Heart right ventricle (tissue), 16 donors: ENCODE results near the gene OMP. TPM values are rescaled to one million over a fixed set of nuclear protein-coding genes. Genes with fewer than 3 reads are reported as not detected.
"Not testable (repeated sequence)": the region's sequence is repeated elsewhere in the genome, so short reads cannot be mapped to it uniquely, and the experiment has no call there.

Experiments used
- ATAC-seq, 8 donors: fragments of 200-7000 bp; cut with Tn5 transposase; one replicate each; pipeline ENCODE4 v1.9.1; 2020; ENCODE audit warnings: mild to moderate bottlenecking in 8 of 8, moderate library complexity in 8 of 8, moderate number of reproducible peaks in 1 of 8
- DNase-seq, 2 donors: peaks; one replicate each; pipeline ENCODE4 v3.0.0-alpha.2; 2020
- H3K27ac ChIP-seq, 10 donors: fragments of 200-600 bp; sonication (generic) in 2 of 10; one replicate each; pipeline versions ENCODE4 v1.5.0 to v1.8.0; 2020 to 2022; ENCODE audit warnings: mild to moderate bottlenecking in 3 of 10
- H3K27me3 ChIP-seq, 7 donors: fragments of 200-600 bp; one replicate each; pipeline ENCODE4 v1.8.0; 2021 to 2022; ENCODE audit warnings: mild to moderate bottlenecking in 2 of 7
- H3K36me3 ChIP-seq, 9 donors: fragments of 200-600 bp; sonication (generic) in 1 of 9; one replicate each; pipeline versions ENCODE4 v1.5.0 to v1.8.0; 2020 to 2022; ENCODE audit warnings: mild to moderate bottlenecking in 2 of 9
- H3K4me1 ChIP-seq, 9 donors: fragments of 200-600 bp; sonication (generic) in 1 of 9; one replicate each; pipeline versions ENCODE4 v1.5.0 to v1.8.0; 2020 to 2022; ENCODE audit warnings: mild to moderate bottlenecking in 4 of 9
- H3K4me3 ChIP-seq, 10 donors: fragments of 200-600 bp; sonication (generic) in 2 of 10; one replicate each; pipeline versions ENCODE4 v1.5.0 to v1.8.0; 2020 to 2022; ENCODE audit warnings: mild to moderate bottlenecking in 7 of 10, moderate library complexity in 2 of 10
- H3K9me3 ChIP-seq, 11 donors: fragments of 200-600 bp in 10 of 11; sonication (generic) in 2 of 11; one replicate each; pipeline versions ENCODE4 v1.5.0 to v1.8.0; 2013 to 2022; ENCODE audit warnings: mild to moderate bottlenecking in 2 of 11, control low read depth in 1 of 11, moderate library complexity in 1 of 11
- WGBS, 2 donors: extraction: QIAGEN DNeasy Blood & Tissue Kit; methylation state at CpG; one replicate each; pipeline ENCODE4 v1.1.7; 2013; ENCODE audit warnings: inconsistent platforms in 1 of 2; 5-methylcytosine and 5-hydroxymethylcytosine counted together
- intact Hi-C, 10 donors: fragments of 100-400 bp; cut with DNase I; formaldehyde crosslinking; loops; one replicate each; pipeline versions ENCODE4 v1.11.1 to v1.14.2; 2022
- polyA plus RNA-seq, 2 donors: library from polyadenylated mRNA; stranded (reverse); fragments of 200-250 nt; gene quantifications; one replicate each; pipeline ENCODE4 v1.2.3, GENCODE V29; 2013
- total RNA-seq, 10 donors: library from RNA; stranded (reverse); fragmentation: NEBNext Ultra II Directional in 3 of 10; extraction: Animal tissue kit (Norgen Biotek cat#: 25700) in 3 of 10; gene quantifications; one replicate each; pipeline versions ENCODE4 v1.2.1 to v1.2.4, GENCODE V29; 2021 to 2023
- TF ChIP-seq, protein P1 (sequence below), 9 donors: fragments of 200-600 bp; sonication (generic) in 2 of 9; IDR thresholded peaks; one replicate each; pipeline versions ENCODE4 v1.5.0 to v1.8.0; 2021 to 2022; ENCODE audit warnings: antibody characterized with exemption in 9 of 9, mild to moderate bottlenecking in 5 of 9, moderate library complexity in 1 of 9
- donor health status: Arrhythmogenic right ventricular cardiomyopathy.
- donor health status: ischemic (EF 13 %, LVEDD 7.1; RV severe dilation, severe dysfunction).
- donor health status: healthy with polysubstance abuse.
- donor health status: DM: no; HTN: yes; CAD: no.
- donor health status: DM: no; HTN: no; CAD: no.
- donor health status: ischemic (EF 25% LVEDD 6.9; RV normal size, moderate dysfunction).
- donor health status: ischemic (EF 25% LVEDD 5.7; RV mildly dilated, moderate dysfunction).
- donor health status: healthy.
- donor health status: DM: yes; HTN: yes; CAD: no.
- donor health status: Ischemic cardiomyopathy.
- donor health status: ischemic (EF 35%, LVEDD 5.7; RV mildly dilated, moderate dysfunction).
- donor health status: nonischemic (EF 11% LVEDD 7.7; RV severe dilation, severe dysfunction).
- donor health status: DM: yes; HTN: yes; CAD: no.
- donor health status: PGD.
- donor health status: ischemic (EF 29% LVEDD 5.4; RV normal size, mild dysfunction).
- donor health status: nonischemic (EF 23%, LVEDD 6.1; RV moderate dilation, normal function).

The OMP gene
- total and polyA plus RNA-seq, 12 donors: 0.58 TPM; not detected in 11

DNA sequence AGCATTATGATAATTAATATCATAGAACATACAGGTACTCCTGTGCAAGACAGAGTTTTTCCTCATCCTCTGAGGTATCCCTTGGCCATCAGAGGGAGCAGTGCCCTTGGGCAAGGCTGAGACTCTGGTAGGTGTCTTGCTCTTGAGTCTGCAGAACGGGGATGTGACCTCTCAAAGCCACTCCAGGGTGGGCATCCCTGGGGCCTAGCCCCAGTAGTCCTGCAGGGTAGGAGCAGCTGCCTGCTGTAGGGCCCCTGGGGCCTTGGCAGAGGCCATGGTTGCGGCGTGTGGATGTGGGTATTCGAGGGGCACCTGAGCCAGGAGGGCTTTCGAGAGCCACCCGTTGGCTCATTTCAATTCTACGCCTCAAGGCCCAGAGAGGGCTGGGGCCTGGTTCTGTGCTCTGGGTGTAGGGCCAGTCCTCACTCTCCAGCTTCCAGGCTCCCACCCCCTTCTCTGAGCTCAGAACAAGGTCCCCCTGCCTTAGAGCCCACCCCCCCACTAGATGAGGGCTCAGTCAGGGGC lies 7.7 kb upstream of the OMP start:
- ATAC-seq: no peak
- DNase-seq: no peak
- 94 to 97% methylated on average over 7 of the region's 7 CpGs for WGBS, 2 donors
- Histone ChIP-seq H3K36me3 (peaks cover 0 to 4% (median 0%) of the 10 kb centered on the region in 9 donors), H3K4me1 (no peaks in the 10 kb centered on the region), H3K4me3 (no peak overlapping the region), H3K9me3 (no peaks in the 10 kb centered on the region), H3K27ac (no peak overlapping the region), H3K27me3 (no peaks in the 10 kb centered on the region)
- TF ChIP-seq, protein P1, sequence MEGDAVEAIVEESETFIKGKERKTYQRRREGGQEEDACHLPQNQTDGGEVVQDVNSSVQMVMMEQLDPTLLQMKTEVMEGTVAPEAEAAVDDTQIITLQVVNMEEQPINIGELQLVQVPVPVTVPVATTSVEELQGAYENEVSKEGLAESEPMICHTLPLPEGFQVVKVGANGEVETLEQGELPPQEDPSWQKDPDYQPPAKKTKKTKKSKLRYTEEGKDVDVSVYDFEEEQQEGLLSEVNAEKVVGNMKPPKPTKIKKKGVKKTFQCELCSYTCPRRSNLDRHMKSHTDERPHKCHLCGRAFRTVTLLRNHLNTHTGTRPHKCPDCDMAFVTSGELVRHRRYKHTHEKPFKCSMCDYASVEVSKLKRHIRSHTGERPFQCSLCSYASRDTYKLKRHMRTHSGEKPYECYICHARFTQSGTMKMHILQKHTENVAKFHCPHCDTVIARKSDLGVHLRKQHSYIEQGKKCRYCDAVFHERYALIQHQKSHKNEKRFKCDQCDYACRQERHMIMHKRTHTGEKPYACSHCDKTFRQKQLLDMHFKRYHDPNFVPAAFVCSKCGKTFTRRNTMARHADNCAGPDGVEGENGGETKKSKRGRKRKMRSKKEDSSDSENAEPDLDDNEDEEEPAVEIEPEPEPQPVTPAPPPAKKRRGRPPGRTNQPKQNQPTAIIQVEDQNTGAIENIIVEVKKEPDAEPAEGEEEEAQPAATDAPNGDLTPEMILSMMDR (IDR thresholded peaks at IDR 0.05): no peak
- intact Hi-C loops: loop anchor here in 5 of 10 donors (5.0 to 10.0 kb wide), 5 partner anchors 48 to 290 kb away; no protein-coding TSS in a partner anchor

DNA sequence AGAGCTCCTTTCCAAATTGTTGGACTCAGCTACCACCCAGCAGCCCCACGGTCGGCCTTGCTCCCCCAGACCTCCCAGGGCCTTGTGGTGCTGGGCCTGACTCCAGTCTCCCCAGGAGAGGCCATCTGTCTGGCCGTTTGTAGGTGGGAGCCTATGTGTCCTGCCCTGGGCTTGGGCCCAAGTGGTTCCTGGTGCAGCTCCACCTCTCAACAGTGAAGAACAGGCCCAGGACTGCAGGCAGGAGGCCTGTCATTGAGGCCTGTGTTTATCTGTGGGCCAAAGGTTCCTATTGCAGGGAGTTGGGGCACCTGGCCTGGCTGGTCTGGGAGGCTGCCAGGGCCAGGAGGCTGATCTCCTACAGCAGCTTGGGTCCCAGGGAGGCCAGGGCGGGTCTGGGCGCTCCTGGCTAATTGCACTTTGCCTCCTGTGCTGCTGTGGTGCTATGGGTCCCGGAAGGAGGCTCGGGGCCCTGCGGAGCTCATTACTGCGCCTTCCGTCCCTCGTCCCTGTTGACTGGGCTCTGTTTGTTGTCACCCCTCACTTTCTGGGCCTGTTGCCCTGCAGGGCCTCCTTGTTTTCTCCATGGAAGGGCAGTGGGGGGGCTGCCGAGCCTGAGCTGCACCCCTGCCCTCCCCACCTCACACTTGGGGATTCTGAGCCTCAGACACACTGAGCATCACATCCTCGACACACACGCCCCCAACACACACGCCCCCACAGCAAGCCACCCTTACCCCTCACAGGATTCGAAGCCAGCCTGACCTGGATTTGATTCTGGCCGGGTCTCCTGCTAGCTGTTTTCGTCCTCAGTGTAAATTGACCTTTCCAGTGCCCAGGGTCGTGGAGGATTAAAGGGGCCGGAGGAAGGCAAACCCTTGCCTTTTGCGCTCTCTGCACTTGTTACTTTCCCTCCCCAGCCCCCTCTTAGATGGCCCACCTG lies 6.8 kb upstream of the OMP start:
- intact Hi-C loops: loop anchor here in 4 of 10 donors (10.0 kb wide), 2 partner anchors 171 to 291 kb away; no protein-coding TSS in a partner anchor

DNA sequence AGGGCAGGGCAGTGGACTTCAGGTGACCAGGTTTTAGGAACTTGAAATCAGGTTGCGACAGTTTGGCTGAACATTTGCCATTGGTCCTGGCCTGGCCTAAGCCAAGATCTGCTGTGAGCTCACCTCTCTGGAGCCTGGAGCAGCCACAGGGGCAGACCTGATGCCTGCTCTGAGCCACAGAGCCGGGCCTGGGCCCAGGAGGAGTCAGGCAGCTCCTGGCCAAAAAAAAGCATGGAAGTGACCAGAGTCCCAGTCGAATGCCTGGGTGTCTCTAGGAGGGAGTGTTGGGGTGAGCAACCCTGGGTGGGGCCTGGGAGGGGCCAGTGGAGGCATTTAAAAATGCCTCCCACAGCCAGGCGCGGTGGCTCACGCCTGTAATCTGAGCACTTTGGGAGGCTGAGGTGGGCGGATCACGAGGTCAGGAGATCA lies 6.0 kb upstream of the OMP start:
- ATAC-seq (no peak), DNase-seq (no peak)
- TF ChIP-seq, protein P1 (IDR thresholded peaks at IDR 0.05): no peak
- no peaks in the 10 kb centered on the region for H3K9me3 ChIP-seq
- no peak overlapping the region for H3K27ac ChIP-seq
- H3K36me3 ChIP-seq: peaks cover 0 to 4% (median 0%) of the 10 kb centered on the region in 9 donors
- no peaks in the 10 kb centered on the region for H3K4me1 ChIP-seq
- H3K27me3 ChIP-seq: no peaks in the 10 kb centered on the region
- 95 to 98% methylated on average over 8 of the region's 8 CpGs for WGBS, 2 donors
- no peak overlapping the region for H3K4me3 ChIP-seq
- intact Hi-C loops: loop anchor here in 4 of 10 donors (10.0 kb wide), 2 partner anchors 172 to 292 kb away; no protein-coding TSS in a partner anchor

More for the DNA sequence above, 6.8 kb upstream of the OMP start:
- H3K9me3 ChIP-seq: no peaks in the 10 kb centered on the region
- ATAC-seq: no peak
- H3K36me3 ChIP-seq: peaks cover 0 to 4% (median 0%) of the 10 kb centered on the region in 9 donors
- WGBS, 2 donors: 90 to 91% methylated on average over 21 of the region's 21 CpGs
- TF ChIP-seq, protein P1 (IDR thresholded peaks at IDR 0.05): no peak
- no peaks in the 10 kb centered on the region for H3K27me3 ChIP-seq
- no peak overlapping the region for H3K4me3 ChIP-seq
- DNase-seq: no peak
- H3K27ac ChIP-seq: no peak overlapping the region
- no peaks in the 10 kb centered on the region for H3K4me1 ChIP-seq

DNA sequence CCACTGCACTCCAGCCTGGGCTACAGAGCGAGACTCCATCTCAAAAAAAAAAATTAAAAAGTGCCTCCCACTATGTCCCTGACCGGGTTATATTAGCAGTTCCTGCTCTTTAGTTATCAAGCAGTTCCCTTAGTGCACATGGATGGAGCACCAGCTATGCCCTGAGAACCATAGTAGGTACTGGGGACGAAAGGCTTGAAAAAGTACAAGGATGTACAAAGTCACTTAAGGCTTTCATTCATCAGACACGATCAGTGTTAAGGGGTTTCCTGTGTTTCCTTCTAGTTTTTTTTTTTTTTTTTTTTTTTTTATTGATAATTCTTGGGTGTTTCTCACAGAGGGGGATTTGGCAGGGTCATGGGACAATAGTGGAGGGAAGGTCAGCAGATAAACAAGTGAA lies 5.5 kb upstream of the OMP start:
- intact Hi-C loops: loop anchor here in 4 of 10 donors (10.0 kb wide), 2 partner anchors 172 to 292 kb away; no protein-coding TSS in a partner anchor
- H3K36me3 ChIP-seq, H3K27ac ChIP-seq, H3K9me3 ChIP-seq, H3K4me1 ChIP-seq, H3K27me3 ChIP-seq, H3K4me3 ChIP-seq, ATAC-seq, DNase-seq: not testable (repeated sequence)
- WGBS, 2 donors: 79 to 84% methylated on average over 4 of the region's 4 CpGs
